Suprapubic skin (tissue), 4 donors: ENCODE data around the gene ARIH1.

ENCODE experiments used
- POLR2A ChIP-seq, 2 donors: fragments of 450-650 bp; IDR thresholded peaks; one replicate each; pipeline ENCODE4 v1.6.1; 2017; ENCODE audit warnings: antibody characterized with exemption in 2 of 2, mild to moderate bottlenecking in 2 of 2, moderate library complexity in 2 of 2
- POLR2AphosphoS5 ChIP-seq, 3 donors: sonication (generic); formaldehyde crosslinking; IDR thresholded peaks; one replicate each; pipeline ENCODE4 v1.6.1; 2017; ENCODE audit warnings: antibody characterized with exemption in 3 of 3
- TF ChIP-seq, protein P1 (sequence below), 2 donors: fragments of 200-600 bp in 1 of 2; fragments of 450-650 bp in 1 of 2; sonication (generic) in 1 of 2; IDR thresholded peaks; one replicate each; pipeline ENCODE4 v1.5.1; 2016 to 2019; ENCODE audit warnings: antibody characterized with exemption in 2 of 2, mild to moderate bottlenecking in 1 of 2, moderate library complexity in 1 of 2

DNA sequence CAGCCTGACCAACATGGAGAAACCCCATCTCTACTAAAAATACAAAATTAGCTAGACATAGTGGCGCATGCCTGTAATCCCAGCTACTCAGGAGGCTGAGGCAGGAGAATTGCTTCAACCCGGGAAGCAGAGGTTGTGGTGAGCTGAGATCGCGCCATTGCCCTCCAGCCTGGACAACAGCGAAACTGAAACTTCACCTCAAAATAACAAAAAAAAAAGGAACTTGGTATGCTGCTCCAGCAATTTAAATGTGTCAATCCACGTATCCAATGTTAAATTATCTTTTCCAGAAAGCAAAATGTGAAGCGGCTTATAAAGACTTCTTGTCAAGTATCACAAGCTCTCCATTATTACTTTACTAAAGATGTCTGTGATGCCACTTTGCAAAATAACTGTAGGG lies 9.9 kb upstream of the ARIH1 start:
- TF ChIP-seq POLR2A (IDR thresholded peaks at IDR 0.05), result no peak
- TF ChIP-seq, protein P1, sequence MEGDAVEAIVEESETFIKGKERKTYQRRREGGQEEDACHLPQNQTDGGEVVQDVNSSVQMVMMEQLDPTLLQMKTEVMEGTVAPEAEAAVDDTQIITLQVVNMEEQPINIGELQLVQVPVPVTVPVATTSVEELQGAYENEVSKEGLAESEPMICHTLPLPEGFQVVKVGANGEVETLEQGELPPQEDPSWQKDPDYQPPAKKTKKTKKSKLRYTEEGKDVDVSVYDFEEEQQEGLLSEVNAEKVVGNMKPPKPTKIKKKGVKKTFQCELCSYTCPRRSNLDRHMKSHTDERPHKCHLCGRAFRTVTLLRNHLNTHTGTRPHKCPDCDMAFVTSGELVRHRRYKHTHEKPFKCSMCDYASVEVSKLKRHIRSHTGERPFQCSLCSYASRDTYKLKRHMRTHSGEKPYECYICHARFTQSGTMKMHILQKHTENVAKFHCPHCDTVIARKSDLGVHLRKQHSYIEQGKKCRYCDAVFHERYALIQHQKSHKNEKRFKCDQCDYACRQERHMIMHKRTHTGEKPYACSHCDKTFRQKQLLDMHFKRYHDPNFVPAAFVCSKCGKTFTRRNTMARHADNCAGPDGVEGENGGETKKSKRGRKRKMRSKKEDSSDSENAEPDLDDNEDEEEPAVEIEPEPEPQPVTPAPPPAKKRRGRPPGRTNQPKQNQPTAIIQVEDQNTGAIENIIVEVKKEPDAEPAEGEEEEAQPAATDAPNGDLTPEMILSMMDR (IDR thresholded peaks at IDR 0.05), result no peak
- TF ChIP-seq POLR2AphosphoS5 (IDR thresholded peaks at IDR 0.05), result no peak
